ENCODE results near the gene RHBDD1.

RHBDD1 gene

DNA sequence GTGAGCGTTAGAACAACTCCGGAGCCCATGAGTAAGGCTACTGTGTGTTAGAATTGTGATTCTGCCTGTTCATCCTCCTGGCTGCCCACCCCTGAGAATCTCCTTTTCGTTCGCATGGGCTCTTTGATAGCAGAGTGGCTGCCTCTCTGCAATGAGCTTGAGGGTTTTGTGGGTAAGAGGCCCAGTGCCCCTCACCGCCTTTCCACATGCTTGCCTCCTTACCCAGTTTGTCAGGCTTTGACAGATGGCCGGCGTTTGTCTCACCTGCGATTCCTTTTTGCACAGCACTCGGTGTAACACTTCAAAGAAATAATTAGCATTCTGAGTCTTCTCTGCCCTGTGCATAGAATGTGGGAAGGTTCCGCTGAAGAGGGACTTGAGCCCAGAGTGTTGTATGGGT, 138.0 kb downstream of the RHBDD1 start:
- DNase-seq (ENCODE audit: low read depth): no peak
- TF ChIP-seq, protein P1, sequence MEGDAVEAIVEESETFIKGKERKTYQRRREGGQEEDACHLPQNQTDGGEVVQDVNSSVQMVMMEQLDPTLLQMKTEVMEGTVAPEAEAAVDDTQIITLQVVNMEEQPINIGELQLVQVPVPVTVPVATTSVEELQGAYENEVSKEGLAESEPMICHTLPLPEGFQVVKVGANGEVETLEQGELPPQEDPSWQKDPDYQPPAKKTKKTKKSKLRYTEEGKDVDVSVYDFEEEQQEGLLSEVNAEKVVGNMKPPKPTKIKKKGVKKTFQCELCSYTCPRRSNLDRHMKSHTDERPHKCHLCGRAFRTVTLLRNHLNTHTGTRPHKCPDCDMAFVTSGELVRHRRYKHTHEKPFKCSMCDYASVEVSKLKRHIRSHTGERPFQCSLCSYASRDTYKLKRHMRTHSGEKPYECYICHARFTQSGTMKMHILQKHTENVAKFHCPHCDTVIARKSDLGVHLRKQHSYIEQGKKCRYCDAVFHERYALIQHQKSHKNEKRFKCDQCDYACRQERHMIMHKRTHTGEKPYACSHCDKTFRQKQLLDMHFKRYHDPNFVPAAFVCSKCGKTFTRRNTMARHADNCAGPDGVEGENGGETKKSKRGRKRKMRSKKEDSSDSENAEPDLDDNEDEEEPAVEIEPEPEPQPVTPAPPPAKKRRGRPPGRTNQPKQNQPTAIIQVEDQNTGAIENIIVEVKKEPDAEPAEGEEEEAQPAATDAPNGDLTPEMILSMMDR (IDR thresholded peaks at IDR 0.05; ENCODE audit: control insufficient read depth, extremely low read depth, insufficient read depth): no peak
- no peak overlapping the region for H3K4me3 ChIP-seq (ENCODE audit: low read depth, low read length)

DNA sequence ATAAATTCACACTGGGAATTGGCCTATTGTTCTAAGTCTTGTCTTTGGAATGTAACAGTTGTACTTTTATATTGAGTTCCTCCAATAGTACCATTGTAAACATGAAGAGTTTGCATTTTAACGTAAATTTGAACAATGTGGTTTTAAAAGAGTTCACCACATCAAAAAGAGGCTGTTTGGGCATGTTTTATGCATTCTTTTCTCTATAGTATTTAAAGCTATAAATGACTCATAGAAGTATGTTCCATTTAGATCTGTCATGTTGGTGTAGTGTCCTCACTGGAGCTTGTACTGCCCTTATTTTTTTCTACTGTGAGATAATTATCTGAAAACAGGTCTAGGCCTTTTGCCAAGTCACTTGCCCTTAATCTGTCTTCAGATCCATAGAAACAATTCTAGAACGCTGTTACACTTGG, 141.9 kb downstream of the RHBDD1 start:
- TF ChIP-seq, protein P1 (IDR thresholded peaks at IDR 0.05; ENCODE audit: control insufficient read depth, extremely low read depth, insufficient read depth): no peak
- peak; percentile 46 for DNase-seq (ENCODE audit: low read depth)
- H3K4me3 ChIP-seq (ENCODE audit: low read depth, low read length): no peak overlapping the region

DNA sequence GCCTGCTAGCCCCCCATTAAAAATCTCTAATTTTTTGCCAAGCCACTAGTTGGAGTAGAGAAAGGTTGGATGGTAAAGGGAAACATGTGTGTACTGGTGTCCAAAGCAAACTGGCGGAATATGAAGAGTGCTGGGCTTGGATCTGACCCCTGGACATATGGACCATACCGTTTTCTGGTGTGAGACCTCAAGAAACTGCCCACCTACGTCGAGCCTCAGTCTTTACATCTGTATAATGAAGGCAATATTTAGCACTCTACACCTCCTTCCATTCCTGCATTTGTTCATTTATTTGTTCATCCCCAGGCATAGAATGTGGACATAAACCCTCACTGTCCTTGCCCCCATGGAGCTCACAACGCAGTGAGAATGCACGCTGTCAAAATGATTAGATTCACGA, 142.4 kb downstream of the RHBDD1 start:
- TF ChIP-seq, protein P1 (IDR thresholded peaks at IDR 0.05; ENCODE audit: control insufficient read depth, extremely low read depth, insufficient read depth): no peak
- H3K4me3 ChIP-seq (ENCODE audit: low read depth, low read length): no peak overlapping the region
- no peak for DNase-seq (ENCODE audit: low read depth)

DNA sequence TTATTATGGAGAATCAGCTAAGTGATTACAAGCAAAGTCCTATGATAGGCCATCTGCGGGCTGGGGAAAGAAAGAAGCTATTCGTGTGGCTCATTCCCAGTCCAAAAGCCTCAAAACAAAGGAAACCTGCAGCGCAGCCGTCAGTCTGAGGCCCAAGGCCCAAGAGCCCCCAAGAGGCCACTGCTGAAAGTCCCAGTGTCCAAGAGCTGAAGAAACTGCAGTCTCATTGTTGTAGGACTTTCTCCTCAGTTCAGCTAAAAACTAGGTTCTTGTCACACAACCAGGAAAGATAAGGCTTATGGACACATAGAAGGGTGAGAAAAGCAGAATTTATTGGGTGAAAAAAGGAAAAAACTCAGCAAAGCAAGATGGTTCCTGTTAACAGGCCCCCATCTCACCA, 143.2 kb downstream of the RHBDD1 start:
- TF ChIP-seq, protein P1 (IDR thresholded peaks at IDR 0.05; ENCODE audit: control insufficient read depth, extremely low read depth, insufficient read depth): no peak
- no peak overlapping the region for H3K4me3 ChIP-seq (ENCODE audit: low read depth, low read length)
- no peak for DNase-seq (ENCODE audit: low read depth)

DNA sequence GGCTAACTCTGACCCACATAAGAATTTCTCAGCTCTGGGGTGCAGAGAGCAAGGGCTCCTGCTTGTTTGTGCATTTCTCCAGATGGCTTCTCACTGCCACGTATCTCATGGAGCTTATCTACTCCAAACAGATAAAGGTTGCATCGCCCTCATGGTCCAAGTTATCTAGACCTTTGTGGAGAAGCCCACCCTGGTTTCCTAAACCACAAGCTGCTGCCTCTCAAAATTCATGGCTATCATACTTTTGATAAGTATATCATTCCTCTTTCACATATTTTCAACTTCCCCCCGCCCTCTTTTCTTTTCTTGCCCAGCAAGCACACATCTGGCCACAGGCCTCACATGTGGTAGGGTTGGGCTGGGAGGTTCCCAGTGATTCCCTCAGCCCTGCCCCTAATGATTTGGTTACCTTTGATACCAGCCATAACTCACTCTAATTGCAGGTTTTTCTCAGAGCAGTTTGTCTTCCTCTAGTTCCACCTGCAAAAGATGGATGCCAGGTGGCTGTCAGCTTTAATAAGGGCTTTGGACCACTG, 146.0 kb downstream of the RHBDD1 start:
- TF ChIP-seq, protein P1 (IDR thresholded peaks at IDR 0.05; ENCODE audit: control insufficient read depth, extremely low read depth, insufficient read depth): no peak
- no peak for DNase-seq (ENCODE audit: low read depth)
- no peak overlapping the region for H3K4me3 ChIP-seq (ENCODE audit: low read depth, low read length)

DNA sequence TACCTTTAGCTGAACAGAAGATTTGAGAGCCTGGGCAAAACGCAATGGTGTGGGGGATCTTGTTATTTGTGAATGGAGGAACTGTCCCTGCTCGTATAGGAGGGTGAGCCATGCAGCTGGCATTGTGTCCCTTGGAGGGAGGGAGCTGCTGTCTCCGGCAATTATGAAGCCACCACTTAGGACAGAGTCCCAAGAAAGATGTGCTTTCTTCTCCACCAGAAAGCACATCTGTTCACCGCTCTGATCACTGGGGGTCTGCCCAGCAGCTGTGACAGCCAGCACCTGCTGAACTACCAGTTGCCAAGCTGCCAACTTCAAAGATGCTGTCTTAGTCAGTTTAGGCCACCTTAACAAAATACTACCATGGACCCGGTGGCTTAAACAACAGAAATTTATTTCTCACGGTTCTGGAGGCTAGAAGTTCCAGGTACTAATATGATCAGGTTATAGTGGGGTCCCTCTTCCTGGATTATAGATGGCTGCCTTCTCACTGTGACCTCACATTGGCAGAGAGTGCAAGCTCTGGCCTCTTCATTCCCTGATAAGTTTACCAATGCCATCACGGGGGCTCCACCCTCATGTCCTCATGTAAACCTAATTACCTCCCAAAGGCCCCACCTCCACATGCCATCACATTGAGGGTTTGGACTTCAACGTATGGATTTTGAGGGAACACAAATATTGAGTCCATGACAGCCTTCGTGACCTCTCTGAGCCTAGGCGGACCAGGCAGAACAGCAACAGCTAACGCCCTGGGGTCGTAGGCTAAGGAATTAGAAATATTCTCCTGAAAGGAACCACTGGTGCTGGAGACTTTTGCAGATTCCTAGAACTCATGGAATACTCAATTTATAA, 148.3 kb downstream of the RHBDD1 start:
- DNase-seq (ENCODE audit: low read depth): no peak
- TF ChIP-seq, protein P1 (IDR thresholded peaks at IDR 0.05; ENCODE audit: control insufficient read depth, extremely low read depth, insufficient read depth): no peak
- H3K4me3 ChIP-seq (ENCODE audit: low read depth, low read length): no peak overlapping the region

Measured in LNCaP clone FGC (cell line).